WTC11 (cell line): ENCODE results near the gene COPS3. TPM values are rescaled to one million over a fixed set of nuclear protein-coding genes. Genes with fewer than 3 reads are reported as not detected.

ENCODE experiments used
- ATAC-seq: fragments of 200-7000 bp; cut with Tn5 transposase; 2 replicates; pipeline ENCODE4 v1.10.0; 2021; ENCODE audit warnings: mild to moderate bottlenecking, moderate library complexity
- CTCF ChIA-PET: fragments of 300-600 bp; sonication (Branson Sonifier 250); formaldehyde crosslinking; loops from one replicate; lab custom pipeline; 2021; ENCODE audit warnings: antibody characterized with exemption; lab: Charles Lee
- POLR2A ChIA-PET: fragments of 350-600 bp; sonication (Branson Sonifier 250); formaldehyde crosslinking; loops from one replicate; lab custom pipeline; 2021; ENCODE audit warnings: antibody characterized with exemption; lab: Charles Lee
- DNase-seq: peaks from one replicate; pipeline ENCODE4 v3.0.0; 2021; ENCODE audit warnings: low spot score
- H3K27ac Mint-ChIP-seq: 2 replicates; pipeline ENCODE4 v1.8.0; 2021; ENCODE audit warnings: mixed read lengths
- H3K27me3 Mint-ChIP-seq: 2 replicates; pipeline ENCODE4 v1.8.0; 2021; ENCODE audit warnings: low read depth, mild to moderate bottlenecking, moderate library complexity, mixed read lengths
- H3K36me3 Mint-ChIP-seq: 2 replicates; pipeline ENCODE4 v1.8.0; 2021; ENCODE audit warnings: mixed read lengths
- H3K4me1 Mint-ChIP-seq: 2 replicates; pipeline ENCODE4 v1.8.0; 2022; ENCODE audit warnings: mixed read lengths
- H3K4me3 Mint-ChIP-seq: 2 replicates; pipeline ENCODE4 v1.8.0; 2021; ENCODE audit warnings: mild to moderate bottlenecking, moderate library complexity, mixed read lengths
- H3K9me3 Mint-ChIP-seq: 2 replicates; pipeline ENCODE4 v1.8.0; 2021; ENCODE audit warnings: mixed read lengths
- ATF1 ChIP-seq: sonication (generic); formaldehyde crosslinking; IDR thresholded peaks from 2 replicates; pipeline ENCODE4 v1.8.1; 2023; ENCODE audit warnings: mild to moderate bottlenecking, moderate library complexity, missing genetic modification reagents
- FOXP1 ChIP-seq: sonication (generic); formaldehyde crosslinking; IDR thresholded peaks from 2 replicates; pipeline ENCODE4 v1.8.0; 2022; ENCODE audit warnings: missing genetic modification reagents, mild to moderate bottlenecking, moderate library complexity, borderline replicate concordance
- IRF2 ChIP-seq: sonication (generic); formaldehyde crosslinking; IDR thresholded peaks from 2 replicates; pipeline ENCODE4 v1.8.0; 2022; ENCODE audit warnings: low read depth, missing genetic modification reagents, borderline replicate concordance
- KAT7 ChIP-seq: sonication (generic); formaldehyde crosslinking; IDR thresholded peaks from 2 replicates; pipeline ENCODE4 v1.8.1; 2023; ENCODE audit warnings: missing genetic modification reagents, mild to moderate bottlenecking, borderline replicate concordance
- MXD4 ChIP-seq: fragments of 250-450 bp; sonication (Bioruptor Pico); IDR thresholded peaks from 2 replicates; pipeline ENCODE4 v1.8.0; 2021; ENCODE audit warnings: mild to moderate bottlenecking, moderate library complexity, borderline replicate concordance
- NR2C2 ChIP-seq: sonication (generic); formaldehyde crosslinking; IDR thresholded peaks from 2 replicates; pipeline ENCODE4 v1.8.0; 2022; ENCODE audit warnings: mild to moderate bottlenecking, missing genetic modification reagents
- OVOL2 ChIP-seq: fragments of 250-450 bp; sonication (Bioruptor Pico); IDR thresholded peaks from 2 replicates; pipeline ENCODE4 v1.9.0; 2021; ENCODE audit warnings: mild to moderate bottlenecking, borderline replicate concordance
- RORB ChIP-seq: fragments of 250-450 bp; sonication (Bioruptor Pico); IDR thresholded peaks from 2 replicates; pipeline ENCODE4 v1.9.0; 2021; ENCODE audit warnings: mild to moderate bottlenecking
- SMAD4 ChIP-seq: sonication (generic); formaldehyde crosslinking; IDR thresholded peaks from 2 replicates; pipeline ENCODE4 v1.8.0; 2022; ENCODE audit warnings: mild to moderate bottlenecking, missing genetic modification reagents
- SOX15 ChIP-seq: fragments of 250-450 bp; sonication (Bioruptor Pico); IDR thresholded peaks from 2 replicates; pipeline ENCODE4 v1.9.0; 2021; ENCODE audit warnings: mild to moderate bottlenecking
- TEAD1 ChIP-seq: sonication (generic); formaldehyde crosslinking; IDR thresholded peaks from 2 replicates; pipeline ENCODE4 v1.8.0; 2022; ENCODE audit warnings: mild to moderate bottlenecking, missing genetic modification reagents
- ZNF263 ChIP-seq: sonication (generic); formaldehyde crosslinking; IDR thresholded peaks from 2 replicates; pipeline ENCODE4 v1.8.1; 2022; ENCODE audit warnings: low read depth, mild to moderate bottlenecking, moderate library complexity, missing genetic modification reagents
- total RNA-seq: library from RNA; stranded (reverse); gene quantifications from 3 replicates; pipeline ENCODE4 v1.2.3, GENCODE V29; 2021
- TF ChIP-seq, protein P1 (sequence below): sonication (generic); formaldehyde crosslinking; IDR thresholded peaks from 2 replicates; pipeline ENCODE4 v1.8.0; 2022; ENCODE audit warnings: mild to moderate bottlenecking, missing genetic modification reagents
- TF ChIP-seq, protein P2 (sequence below): fragments of 250-450 bp; sonication (Bioruptor Pico); conservative IDR thresholded peaks from 2 replicates; pipeline ENCODE4 v1.9.0; 2021; ENCODE audit warnings: mild to moderate bottlenecking
- TF ChIP-seq, protein P3 (sequence below): sonication (generic); formaldehyde crosslinking; IDR thresholded peaks from 2 replicates; pipeline ENCODE4 v1.8.1; 2023; ENCODE audit warnings: mild to moderate bottlenecking, missing genetic modification reagents, borderline replicate concordance
- TF ChIP-seq, protein P4 (sequence below): fragments of 200-600 bp; IDR thresholded peaks from 2 replicates; pipeline ENCODE4 v1.8.0; 2022; ENCODE audit warnings: antibody characterized with exemption
- TF ChIP-seq, protein P5 (sequence below): fragments of 250-450 bp; sonication (Bioruptor Pico); IDR thresholded peaks from 2 replicates; pipeline ENCODE4 v1.8.0; 2021; ENCODE audit warnings: mild to moderate bottlenecking
- TF ChIP-seq, protein P6 (sequence below): sonication (generic); formaldehyde crosslinking; IDR thresholded peaks from 2 replicates; pipeline ENCODE4 v1.8.1; 2023; ENCODE audit warnings: mild to moderate bottlenecking, missing genetic modification reagents
- TF ChIP-seq, protein P7 (sequence below): sonication (generic); formaldehyde crosslinking; IDR thresholded peaks from 2 replicates; pipeline ENCODE4 v1.8.0; 2022; ENCODE audit warnings: mild to moderate bottlenecking, missing genetic modification reagents
- TF ChIP-seq, protein P8 (sequence below): sonication (generic); formaldehyde crosslinking; IDR thresholded peaks from 2 replicates; pipeline ENCODE4 v1.8.1; 2022; ENCODE audit warnings: mild to moderate bottlenecking, moderate library complexity, missing genetic modification reagents

The COPS3 gene
- total RNA-seq, 1 experiment from 2014 or later = 78.3 TPM

DNA sequence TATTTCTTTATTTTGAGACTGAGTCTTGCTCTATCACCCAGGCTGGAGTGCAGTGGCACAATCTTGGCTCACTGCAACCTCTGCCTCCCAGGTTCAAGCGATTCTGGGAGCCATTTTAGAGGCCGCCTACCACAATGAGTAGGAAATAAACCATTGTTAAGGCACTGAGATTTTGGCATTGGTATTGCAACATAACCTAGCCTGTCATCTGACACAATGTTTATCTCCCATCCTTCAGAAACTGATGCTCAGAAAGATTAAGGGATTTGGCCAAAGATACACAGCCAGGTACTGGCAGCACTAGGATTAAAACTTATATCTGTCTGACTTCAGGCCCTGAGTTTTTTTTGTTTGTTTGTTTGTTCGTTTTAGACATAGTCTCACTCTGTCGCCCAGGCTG is 8.0 kb upstream of the COPS3 start (continued):
- TF ChIP-seq, protein P1, sequence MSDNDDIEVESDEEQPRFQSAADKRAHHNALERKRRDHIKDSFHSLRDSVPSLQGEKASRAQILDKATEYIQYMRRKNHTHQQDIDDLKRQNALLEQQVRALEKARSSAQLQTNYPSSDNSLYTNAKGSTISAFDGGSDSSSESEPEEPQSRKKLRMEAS (CRISPR knock-in tag) = no peak
- no peak for TF ChIP-seq NR2C2 (CRISPR knock-in tag)
- TF ChIP-seq MXD4 (CRISPR knock-in tag) = no peak
- no peak for TF ChIP-seq TEAD1 (CRISPR knock-in tag)
- TF ChIP-seq, protein P2, sequence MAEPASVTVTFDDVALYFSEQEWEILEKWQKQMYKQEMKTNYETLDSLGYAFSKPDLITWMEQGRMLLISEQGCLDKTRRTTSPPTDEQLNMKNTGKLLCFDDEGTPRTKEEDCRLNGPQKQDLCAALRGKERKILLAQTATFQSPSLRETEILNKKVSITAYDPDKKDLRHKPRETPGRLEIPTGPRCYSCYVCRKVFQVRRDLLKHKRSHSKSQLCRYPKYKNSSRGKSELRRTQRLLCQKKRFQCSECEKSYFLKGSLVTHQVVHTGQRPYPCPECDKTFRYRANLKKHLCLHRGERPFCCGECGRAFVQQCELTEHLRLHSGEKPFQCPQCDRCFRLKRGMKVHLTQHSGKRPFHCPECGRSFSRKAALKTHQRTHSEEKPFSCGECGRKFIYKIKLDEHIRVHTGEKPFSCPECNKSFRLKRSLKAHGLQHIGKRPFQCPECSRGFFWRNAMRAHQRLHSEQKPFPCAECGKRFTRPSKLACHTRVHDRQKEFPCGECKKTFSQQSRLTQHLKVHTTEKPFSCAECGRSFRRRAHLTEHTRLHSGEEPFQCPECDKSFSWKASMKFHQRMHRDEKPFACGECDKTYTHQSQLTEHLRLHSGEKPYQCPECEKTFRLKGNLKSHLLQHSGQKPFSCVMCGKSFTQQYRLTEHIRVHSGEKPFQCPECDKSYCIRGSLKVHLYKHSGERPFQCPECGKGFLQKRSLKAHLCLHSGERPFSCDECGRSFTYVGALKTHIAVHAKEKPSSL (CRISPR knock-in tag) = no peak
- no peak for TF ChIP-seq ZNF263 (CRISPR knock-in tag)
- TF ChIP-seq IRF2 (CRISPR knock-in tag) = no peak
- TF ChIP-seq SOX15 = no peak
- TF ChIP-seq KAT7 (CRISPR knock-in tag) = no peak
- TF ChIP-seq, protein P3, sequence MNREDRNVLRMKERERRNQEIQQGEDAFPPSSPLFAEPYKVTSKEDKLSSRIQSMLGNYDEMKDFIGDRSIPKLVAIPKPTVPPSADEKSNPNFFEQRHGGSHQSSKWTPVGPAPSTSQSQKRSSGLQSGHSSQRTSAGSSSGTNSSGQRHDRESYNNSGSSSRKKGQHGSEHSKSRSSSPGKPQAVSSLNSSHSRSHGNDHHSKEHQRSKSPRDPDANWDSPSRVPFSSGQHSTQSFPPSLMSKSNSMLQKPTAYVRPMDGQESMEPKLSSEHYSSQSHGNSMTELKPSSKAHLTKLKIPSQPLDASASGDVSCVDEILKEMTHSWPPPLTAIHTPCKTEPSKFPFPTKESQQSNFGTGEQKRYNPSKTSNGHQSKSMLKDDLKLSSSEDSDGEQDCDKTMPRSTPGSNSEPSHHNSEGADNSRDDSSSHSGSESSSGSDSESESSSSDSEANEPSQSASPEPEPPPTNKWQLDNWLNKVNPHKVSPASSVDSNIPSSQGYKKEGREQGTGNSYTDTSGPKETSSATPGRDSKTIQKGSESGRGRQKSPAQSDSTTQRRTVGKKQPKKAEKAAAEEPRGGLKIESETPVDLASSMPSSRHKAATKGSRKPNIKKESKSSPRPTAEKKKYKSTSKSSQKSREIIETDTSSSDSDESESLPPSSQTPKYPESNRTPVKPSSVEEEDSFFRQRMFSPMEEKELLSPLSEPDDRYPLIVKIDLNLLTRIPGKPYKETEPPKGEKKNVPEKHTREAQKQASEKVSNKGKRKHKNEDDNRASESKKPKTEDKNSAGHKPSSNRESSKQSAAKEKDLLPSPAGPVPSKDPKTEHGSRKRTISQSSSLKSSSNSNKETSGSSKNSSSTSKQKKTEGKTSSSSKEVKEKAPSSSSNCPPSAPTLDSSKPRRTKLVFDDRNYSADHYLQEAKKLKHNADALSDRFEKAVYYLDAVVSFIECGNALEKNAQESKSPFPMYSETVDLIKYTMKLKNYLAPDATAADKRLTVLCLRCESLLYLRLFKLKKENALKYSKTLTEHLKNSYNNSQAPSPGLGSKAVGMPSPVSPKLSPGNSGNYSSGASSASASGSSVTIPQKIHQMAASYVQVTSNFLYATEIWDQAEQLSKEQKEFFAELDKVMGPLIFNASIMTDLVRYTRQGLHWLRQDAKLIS (CRISPR knock-in tag) = no peak

DNA sequence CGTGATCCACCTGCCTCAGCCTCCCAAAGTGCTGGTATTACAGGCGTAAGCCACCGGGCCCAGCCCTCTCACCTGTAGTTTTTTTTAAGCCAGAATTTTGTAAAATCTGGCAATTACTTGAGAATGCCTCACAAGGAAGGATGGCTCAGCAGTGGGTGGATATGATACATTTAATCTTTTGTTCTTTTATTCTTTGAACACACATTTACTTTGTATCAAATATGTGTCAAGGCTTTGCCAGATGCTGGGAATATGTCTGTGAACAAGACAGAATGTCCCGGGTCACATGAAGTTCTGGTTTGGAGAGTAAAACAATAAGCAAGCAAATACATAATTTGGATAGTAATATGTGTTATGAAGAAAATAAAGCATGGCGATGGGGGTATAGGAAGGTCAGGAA is 4.9 kb upstream of the COPS3 start:
- H3K36me3 Mint-ChIP-seq = no peaks in the 10 kb centered on the region
- no peak for TF ChIP-seq MXD4 (CRISPR knock-in tag)
- no peak for TF ChIP-seq TEAD1 (CRISPR knock-in tag)

DNA sequence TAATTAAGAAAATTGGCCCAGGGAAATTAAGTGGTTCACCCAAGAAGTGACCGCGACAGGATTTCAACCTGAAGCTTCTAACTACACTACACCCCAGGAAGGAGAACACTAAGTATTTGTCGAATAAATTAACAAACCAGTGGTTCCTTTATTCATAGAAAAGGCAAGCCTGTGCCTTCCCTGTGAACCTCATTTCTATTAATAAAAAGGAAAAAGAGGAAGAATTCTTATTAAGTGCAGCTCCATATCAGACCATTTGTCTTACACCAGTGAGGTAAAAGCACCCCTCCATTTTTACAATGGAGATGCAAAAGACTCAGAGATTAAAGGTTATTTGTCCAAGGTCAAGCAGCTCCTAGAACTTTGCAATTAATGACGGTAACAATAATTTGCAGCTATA is 1.7 kb downstream of the COPS3 start:
- DNase-seq = no peak
- Mint-ChIP-seq H3K36me3 (peaks cover 11% of the 10 kb centered on the region), H3K4me1 (peaks cover 19% of the 10 kb centered on the region), H3K9me3 (no peaks in the 10 kb centered on the region), H3K27me3 (no peaks in the 10 kb centered on the region; the same call in 1 of the 2 replicates), H3K27ac (peak overlapping the region; percentile 41), H3K4me3 (peak overlapping the region; percentile 84)
- CTCF ChIA-PET = interaction anchor here (2.8 kb wide), 1 partner anchor 9 kb away, joined by 17 read pairs; no protein-coding TSS in a partner anchor
- POLR2A ChIA-PET = no interaction called here
- no peak for ATAC-seq
- TF ChIP-seq, protein P4, sequence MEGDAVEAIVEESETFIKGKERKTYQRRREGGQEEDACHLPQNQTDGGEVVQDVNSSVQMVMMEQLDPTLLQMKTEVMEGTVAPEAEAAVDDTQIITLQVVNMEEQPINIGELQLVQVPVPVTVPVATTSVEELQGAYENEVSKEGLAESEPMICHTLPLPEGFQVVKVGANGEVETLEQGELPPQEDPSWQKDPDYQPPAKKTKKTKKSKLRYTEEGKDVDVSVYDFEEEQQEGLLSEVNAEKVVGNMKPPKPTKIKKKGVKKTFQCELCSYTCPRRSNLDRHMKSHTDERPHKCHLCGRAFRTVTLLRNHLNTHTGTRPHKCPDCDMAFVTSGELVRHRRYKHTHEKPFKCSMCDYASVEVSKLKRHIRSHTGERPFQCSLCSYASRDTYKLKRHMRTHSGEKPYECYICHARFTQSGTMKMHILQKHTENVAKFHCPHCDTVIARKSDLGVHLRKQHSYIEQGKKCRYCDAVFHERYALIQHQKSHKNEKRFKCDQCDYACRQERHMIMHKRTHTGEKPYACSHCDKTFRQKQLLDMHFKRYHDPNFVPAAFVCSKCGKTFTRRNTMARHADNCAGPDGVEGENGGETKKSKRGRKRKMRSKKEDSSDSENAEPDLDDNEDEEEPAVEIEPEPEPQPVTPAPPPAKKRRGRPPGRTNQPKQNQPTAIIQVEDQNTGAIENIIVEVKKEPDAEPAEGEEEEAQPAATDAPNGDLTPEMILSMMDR = no peak
- TF ChIP-seq, protein P5, sequence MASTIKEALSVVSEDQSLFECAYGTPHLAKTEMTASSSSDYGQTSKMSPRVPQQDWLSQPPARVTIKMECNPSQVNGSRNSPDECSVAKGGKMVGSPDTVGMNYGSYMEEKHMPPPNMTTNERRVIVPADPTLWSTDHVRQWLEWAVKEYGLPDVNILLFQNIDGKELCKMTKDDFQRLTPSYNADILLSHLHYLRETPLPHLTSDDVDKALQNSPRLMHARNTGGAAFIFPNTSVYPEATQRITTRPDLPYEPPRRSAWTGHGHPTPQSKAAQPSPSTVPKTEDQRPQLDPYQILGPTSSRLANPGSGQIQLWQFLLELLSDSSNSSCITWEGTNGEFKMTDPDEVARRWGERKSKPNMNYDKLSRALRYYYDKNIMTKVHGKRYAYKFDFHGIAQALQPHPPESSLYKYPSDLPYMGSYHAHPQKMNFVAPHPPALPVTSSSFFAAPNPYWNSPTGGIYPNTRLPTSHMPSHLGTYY (CRISPR knock-in tag) = no peak
- TF ChIP-seq RORB (CRISPR knock-in tag) (no peak), FOXP1 (CRISPR knock-in tag) (no peak), ATF1 (CRISPR knock-in tag) (no peak), SMAD4 (no peak), OVOL2 (CRISPR knock-in tag) (no peak)
- TF ChIP-seq, protein P6, sequence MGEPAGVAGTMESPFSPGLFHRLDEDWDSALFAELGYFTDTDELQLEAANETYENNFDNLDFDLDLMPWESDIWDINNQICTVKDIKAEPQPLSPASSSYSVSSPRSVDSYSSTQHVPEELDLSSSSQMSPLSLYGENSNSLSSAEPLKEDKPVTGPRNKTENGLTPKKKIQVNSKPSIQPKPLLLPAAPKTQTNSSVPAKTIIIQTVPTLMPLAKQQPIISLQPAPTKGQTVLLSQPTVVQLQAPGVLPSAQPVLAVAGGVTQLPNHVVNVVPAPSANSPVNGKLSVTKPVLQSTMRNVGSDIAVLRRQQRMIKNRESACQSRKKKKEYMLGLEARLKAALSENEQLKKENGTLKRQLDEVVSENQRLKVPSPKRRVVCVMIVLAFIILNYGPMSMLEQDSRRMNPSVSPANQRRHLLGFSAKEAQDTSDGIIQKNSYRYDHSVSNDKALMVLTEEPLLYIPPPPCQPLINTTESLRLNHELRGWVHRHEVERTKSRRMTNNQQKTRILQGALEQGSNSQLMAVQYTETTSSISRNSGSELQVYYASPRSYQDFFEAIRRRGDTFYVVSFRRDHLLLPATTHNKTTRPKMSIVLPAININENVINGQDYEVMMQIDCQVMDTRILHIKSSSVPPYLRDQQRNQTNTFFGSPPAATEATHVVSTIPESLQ (CRISPR knock-in tag) = no peak
- TF ChIP-seq, protein P7, sequence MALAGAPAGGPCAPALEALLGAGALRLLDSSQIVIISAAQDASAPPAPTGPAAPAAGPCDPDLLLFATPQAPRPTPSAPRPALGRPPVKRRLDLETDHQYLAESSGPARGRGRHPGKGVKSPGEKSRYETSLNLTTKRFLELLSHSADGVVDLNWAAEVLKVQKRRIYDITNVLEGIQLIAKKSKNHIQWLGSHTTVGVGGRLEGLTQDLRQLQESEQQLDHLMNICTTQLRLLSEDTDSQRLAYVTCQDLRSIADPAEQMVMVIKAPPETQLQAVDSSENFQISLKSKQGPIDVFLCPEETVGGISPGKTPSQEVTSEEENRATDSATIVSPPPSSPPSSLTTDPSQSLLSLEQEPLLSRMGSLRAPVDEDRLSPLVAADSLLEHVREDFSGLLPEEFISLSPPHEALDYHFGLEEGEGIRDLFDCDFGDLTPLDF (CRISPR knock-in tag) = no peak
- TF ChIP-seq, protein P8, sequence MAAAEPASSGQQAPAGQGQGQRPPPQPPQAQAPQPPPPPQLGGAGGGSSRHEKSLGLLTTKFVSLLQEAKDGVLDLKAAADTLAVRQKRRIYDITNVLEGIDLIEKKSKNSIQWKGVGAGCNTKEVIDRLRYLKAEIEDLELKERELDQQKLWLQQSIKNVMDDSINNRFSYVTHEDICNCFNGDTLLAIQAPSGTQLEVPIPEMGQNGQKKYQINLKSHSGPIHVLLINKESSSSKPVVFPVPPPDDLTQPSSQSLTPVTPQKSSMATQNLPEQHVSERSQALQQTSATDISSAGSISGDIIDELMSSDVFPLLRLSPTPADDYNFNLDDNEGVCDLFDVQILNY = no peak

More for the DNA sequence above, 4.9 kb upstream of the COPS3 start:
- no peak overlapping the region; the same call in 1 of the 2 replicates for H3K27ac Mint-ChIP-seq
- ATAC-seq (no peak), DNase-seq (no peak)
- ChIA-PET CTCF (no interaction called here), POLR2A (no interaction called here)
- no peak overlapping the region for H3K4me3 Mint-ChIP-seq
- H3K27me3 Mint-ChIP-seq = peaks cover 8% of the 10 kb centered on the region; the same call in 1 of the 2 replicates
- H3K4me1 Mint-ChIP-seq = peaks cover 11% of the 10 kb centered on the region
- H3K9me3 Mint-ChIP-seq = no peaks in the 10 kb centered on the region
